Stimulated activated CD4-positive, alpha-beta T cell treated with anti-CD3 and anti-CD28 coated beads, Interleukin-1b, Interleukin-23, amount 100 ng/mL, for 4 hours (primary cell): ENCODE data around the gene ZNRF3.

Source experiments
- DNase-seq, 2 donors: peaks; one replicate each; pipeline ENCODE4 v3.0.0-alpha.2; 2020; ENCODE audit warnings: low read depth in 2 of 2

Gene ZNRF3

GRCh38 chr22:29088809-29089208 is 205.4 kb downstream of the ZNRF3 start:
- DNase-seq: no peak

GRCh38 chr22:29089507-29089906 is 206.1 kb downstream of the ZNRF3 start:
- no peak for DNase-seq

- DNase-seq: no peak
Observed at GRCh38 chr22:29090039-29090438, 206.7 kb downstream of the ZNRF3 start.

DNA sequence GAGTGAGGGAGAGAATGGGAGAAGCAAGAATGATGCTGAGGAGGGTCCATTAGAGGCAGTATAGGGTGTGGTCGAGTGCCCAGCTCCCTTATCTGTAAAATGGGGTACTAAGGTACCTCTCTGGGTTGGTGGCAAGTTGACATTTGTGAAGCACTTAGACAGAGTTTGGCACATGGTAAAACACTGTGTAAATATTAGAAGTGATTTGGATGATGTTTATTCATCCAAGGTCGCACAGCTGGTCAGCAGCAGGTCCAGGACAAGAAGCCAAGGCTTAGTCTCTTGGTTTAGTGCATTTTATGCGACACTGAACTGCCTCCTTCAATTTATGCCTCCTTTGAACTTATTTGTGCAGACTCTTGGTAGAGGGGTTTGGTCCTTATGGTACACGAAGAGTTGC is 208.9 kb downstream of the ZNRF3 start:
- DNase-seq: no peak

- DNase-seq: no peak
Observed at GRCh38 chr22:29093030-29093429, 209.7 kb downstream of the ZNRF3 start.

DNA sequence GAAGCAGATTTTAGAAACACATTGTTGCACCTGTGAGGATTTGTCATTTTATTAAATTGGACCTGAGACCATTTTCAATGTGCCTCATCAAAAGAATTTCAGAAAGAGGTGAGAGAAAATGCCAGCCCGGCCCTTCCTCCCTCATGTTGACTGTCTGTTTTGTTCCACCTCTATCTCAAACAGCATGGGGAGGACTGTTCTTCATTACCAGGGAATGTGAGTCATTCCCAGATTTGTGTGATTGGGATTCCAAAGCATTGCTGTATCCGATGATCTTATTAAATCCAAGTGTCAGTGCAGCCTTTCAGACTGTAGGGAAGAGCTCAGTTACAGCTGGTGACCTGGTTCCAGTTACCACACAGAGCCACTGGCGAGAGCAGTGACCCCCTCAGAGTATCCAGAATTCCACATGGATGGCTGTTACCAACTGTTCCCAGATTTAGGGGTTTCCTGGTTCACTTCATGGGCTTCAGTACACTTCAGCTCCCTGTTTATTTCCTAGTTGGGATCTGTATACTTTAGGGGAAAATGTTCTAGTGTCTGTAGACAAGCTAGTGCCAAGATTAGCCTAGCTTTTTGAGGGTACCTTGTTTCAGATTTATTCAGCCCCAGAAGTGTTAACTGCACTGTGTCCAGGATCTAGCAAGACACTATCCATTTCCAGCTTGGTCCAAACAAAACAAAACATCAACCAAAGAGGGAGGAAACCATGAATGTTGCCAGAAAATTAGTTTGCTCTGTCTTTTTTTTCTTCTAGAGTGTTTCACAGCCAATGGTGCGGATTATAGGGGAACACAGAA is 210.3 kb downstream of the ZNRF3 start:
- DNase-seq: no peak

GRCh38 chr22:29095459-29095858 is 212.1 kb downstream of the ZNRF3 start:
- no peak for DNase-seq

GRCh38 chr22:29096736-29097669 is 213.6 kb downstream of the ZNRF3 start:
- DNase-seq: no peak

GRCh38 chr22:29098296-29098695 is 214.9 kb downstream of the ZNRF3 start:
- no peak for DNase-seq

DNA sequence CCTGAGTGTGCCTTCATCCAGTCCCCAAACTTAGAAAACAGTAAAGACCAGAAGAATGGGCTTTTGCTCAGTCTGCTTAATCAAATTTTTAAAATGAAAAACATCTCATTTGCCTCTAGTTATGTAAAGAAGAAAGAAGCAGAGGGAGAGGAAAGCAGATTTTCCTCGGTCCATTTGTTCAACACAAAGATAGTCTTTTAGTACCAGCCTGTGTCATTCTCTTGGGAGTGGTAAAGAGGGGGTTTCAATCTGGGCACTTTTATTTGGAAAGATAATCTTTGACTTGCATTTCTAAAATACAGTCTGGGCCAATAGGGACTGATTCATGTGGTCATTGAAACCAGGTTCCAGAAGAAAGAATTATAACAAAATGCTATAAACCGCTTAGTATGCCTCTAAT is 218.9 kb downstream of the ZNRF3 start:
- DNase-seq: no peak

- DNase-seq: no peak
Observed at GRCh38 chr22:29103121-29103520, 219.7 kb downstream of the ZNRF3 start.

DNA sequence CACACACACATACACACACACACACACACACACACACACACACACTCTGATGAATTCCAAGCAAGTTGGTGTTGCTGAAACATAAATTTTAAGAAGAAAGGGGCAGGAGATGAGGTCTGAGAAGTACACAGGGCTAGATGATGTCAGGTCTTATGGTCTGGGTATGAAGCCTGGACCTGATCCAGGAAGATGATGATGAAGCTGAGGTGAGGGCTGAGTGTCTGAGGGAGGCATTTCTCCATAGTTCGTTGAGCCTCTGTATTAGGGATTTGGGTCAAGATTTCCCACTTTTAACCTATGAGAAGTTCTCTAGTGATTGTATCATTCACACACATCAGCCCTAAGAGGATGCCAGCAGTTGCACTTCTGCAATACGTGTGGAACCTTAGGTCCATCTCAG is 222.1 kb downstream of the ZNRF3 start:
- no peak for DNase-seq

- DNase-seq: no peak
Observed at GRCh38 chr22:29106839-29107238, 223.5 kb downstream of the ZNRF3 start.
